ENCODE results near the gene RBM42. TPM values are rescaled to one million over a fixed set of nuclear protein-coding genes. Genes with fewer than 3 reads are reported as not detected.

Gene RBM42
- total and polyA plus RNA-seq, 2 of the 13 experiments (the other 11 are each of a cell fraction or from before 2014, with no cell fraction given) = 27.2 to 55.3 TPM

DNA sequence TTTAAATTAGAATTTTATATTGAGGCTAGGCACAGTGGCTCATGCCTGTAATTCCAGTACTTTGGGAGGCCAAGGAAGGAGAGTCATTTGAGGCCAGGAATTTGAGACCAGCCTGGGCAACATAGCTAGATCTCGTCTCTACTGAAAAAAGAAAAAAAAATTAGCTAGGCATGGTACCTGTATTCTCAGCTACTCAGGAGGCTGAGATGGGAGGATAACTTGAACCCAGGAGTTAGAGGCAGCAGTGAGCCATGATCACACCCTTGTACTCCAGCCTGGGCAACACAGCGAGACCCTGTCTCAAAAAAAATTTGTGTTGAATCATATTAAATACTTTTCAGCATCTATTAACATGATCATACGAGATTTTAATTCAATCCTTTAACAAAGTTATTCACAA is 38.0 kb upstream of the RBM42 start:
- intact Hi-C loops (cut with micrococcal nuclease; ENCODE audit: unreplicated experiment) = loop anchor here (5.0 kb wide), 1 partner anchor 34 kb away; no protein-coding TSS in a partner anchor
- DNase-seq (ENCODE audit: low spot score) (no peak), FAIRE-seq (no peak), ATAC-seq (no peak)
- no peak overlapping the region for H3K4me2 ChIP-seq (ENCODE audit: low read depth, low read length)
- peaks cover under 1 to 1% of the 10 kb centered on the region in 2 experiments; a peak in 1 of 5 replicates for H3K27me3 ChIP-seq (ENCODE audit: control insufficient read depth in 1 of 2, insufficient read depth in 2 of 2, low read length in 2 of 2)
- TF ChIP-seq ZNF143 (CRISPR knock-in tag; IDR thresholded peaks at IDR 0.05) (no peak), ZNF331 (CRISPR knock-in tag; IDR thresholded peaks at IDR 0.05) (no peak), ZNF670 (CRISPR knock-in tag; IDR thresholded peaks at IDR 0.05; ENCODE audit: borderline replicate concordance) (no peak), ZFP37 (CRISPR knock-in tag; IDR thresholded peaks at IDR 0.05; ENCODE audit: borderline replicate concordance) (no peak), CBX5 (CRISPR knock-in tag; IDR thresholded peaks at IDR 0.05; ENCODE audit: borderline replicate concordance) (no peak), LCORL (IDR thresholded peaks at IDR 0.05) (no peak), LCORL (CRISPR knock-in tag; IDR thresholded peaks at IDR 0.05) (no peak), ZNF251 (CRISPR knock-in tag; IDR thresholded peaks at IDR 0.05) (no peak), ZNF326 (CRISPR knock-in tag; IDR thresholded peaks at IDR 0.05; ENCODE audit: borderline replicate concordance) (no peak), RFXANK (CRISPR knock-in tag; IDR thresholded peaks at IDR 0.05) (no peak), ZNF652 (CRISPR knock-in tag; IDR thresholded peaks at IDR 0.05; ENCODE audit: borderline replicate concordance, low read depth) (no peak), MTF1 (CRISPR knock-in tag; IDR thresholded peaks at IDR 0.05) (no peak)
- TF ChIP-seq, protein P1, sequence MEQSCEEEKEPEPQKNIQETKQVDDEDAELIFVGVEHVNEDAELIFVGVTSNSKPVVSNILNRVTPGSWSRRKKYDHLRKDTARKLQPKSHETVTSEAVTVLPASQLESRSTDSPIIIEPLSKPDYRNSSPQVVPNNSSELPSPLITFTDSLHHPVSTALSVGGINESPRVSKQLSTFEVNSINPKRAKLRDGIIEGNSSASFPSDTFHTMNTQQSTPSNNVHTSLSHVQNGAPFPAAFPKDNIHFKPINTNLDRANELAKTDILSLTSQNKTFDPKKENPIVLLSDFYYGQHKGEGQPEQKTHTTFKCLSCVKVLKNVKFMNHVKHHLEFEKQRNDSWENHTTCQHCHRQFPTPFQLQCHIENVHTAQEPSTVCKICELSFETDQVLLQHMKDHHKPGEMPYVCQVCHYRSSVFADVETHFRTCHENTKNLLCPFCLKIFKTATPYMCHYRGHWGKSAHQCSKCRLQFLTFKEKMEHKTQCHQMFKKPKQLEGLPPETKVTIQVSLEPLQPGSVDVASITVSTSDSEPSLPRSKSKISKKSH (CRISPR knock-in tag; IDR thresholded peaks at IDR 0.05; ENCODE audit: borderline replicate concordance) = no peak
- TF ChIP-seq, protein P2, sequence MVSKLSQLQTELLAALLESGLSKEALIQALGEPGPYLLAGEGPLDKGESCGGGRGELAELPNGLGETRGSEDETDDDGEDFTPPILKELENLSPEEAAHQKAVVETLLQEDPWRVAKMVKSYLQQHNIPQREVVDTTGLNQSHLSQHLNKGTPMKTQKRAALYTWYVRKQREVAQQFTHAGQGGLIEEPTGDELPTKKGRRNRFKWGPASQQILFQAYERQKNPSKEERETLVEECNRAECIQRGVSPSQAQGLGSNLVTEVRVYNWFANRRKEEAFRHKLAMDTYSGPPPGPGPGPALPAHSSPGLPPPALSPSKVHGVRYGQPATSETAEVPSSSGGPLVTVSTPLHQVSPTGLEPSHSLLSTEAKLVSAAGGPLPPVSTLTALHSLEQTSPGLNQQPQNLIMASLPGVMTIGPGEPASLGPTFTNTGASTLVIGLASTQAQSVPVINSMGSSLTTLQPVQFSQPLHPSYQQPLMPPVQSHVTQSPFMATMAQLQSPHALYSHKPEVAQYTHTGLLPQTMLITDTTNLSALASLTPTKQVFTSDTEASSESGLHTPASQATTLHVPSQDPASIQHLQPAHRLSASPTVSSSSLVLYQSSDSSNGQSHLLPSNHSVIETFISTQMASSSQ (IDR thresholded peaks at IDR 0.05; ENCODE audit: low read depth) = no peak
- TF ChIP-seq, protein P2 (CRISPR knock-in tag; IDR thresholded peaks at IDR 0.05; ENCODE audit: borderline replicate concordance) = no peak
- TF ChIP-seq, protein P3, sequence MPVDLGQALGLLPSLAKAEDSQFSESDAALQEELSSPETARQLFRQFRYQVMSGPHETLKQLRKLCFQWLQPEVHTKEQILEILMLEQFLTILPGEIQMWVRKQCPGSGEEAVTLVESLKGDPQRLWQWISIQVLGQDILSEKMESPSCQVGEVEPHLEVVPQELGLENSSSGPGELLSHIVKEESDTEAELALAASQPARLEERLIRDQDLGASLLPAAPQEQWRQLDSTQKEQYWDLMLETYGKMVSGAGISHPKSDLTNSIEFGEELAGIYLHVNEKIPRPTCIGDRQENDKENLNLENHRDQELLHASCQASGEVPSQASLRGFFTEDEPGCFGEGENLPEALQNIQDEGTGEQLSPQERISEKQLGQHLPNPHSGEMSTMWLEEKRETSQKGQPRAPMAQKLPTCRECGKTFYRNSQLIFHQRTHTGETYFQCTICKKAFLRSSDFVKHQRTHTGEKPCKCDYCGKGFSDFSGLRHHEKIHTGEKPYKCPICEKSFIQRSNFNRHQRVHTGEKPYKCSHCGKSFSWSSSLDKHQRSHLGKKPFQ (CRISPR knock-in tag; IDR thresholded peaks at IDR 0.05; ENCODE audit: insufficient replicate concordance) = no peak
- TF ChIP-seq, protein P4, sequence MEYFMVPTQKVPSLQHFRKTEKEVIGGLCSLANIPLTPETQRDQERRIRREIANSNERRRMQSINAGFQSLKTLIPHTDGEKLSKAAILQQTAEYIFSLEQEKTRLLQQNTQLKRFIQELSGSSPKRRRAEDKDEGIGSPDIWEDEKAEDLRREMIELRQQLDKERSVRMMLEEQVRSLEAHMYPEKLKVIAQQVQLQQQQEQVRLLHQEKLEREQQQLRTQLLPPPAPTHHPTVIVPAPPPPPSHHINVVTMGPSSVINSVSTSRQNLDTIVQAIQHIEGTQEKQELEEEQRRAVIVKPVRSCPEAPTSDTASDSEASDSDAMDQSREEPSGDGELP (IDR thresholded peaks at IDR 0.05; ENCODE audit: borderline replicate concordance, low read depth) = no peak
- no peak overlapping the region for H3K4me3 ChIP-seq (replicated peaks in 1 of 3; ENCODE audit: insufficient read depth in 1 of 3, low read depth in 2 of 3, low read length in 3 of 3)
- H3K27ac ChIP-seq (ENCODE audit: extremely low read length, insufficient read depth, low read length) = no peak overlapping the region
- no peaks in the 10 kb centered on the region for H4K20me1 ChIP-seq (ENCODE audit: insufficient read depth, low read length)
- 78% methylated on average over 3 of the region's 3 CpGs for WGBS (ENCODE audit: low lambda C conversion rate)
- H3K79me2 ChIP-seq (ENCODE audit: insufficient read depth, low read length) = no peaks in the 10 kb centered on the region
- ChIA-PET CTCF (ENCODE audit: low intra/inter-chr PET ratio, low total read pairs) (interaction anchor here (2.6 kb wide), 1 partner anchor 42 kb away, joined by 14 read pairs; no protein-coding TSS in a partner anchor), POLR2A (interaction anchor here (0.7 kb wide), 1 partner anchor 111 kb away, joined by 3 read pairs; no protein-coding TSS in a partner anchor)
- in situ Hi-C loops (cut with HindIII; ENCODE audit: extremely low pct_ligation_motif_present, low pct_unique_long_range_greater_than_20kb) = loop anchor here (5.0 kb wide), 1 partner anchor 34 kb away; no protein-coding TSS in a partner anchor
- H2AFZ ChIP-seq (ENCODE audit: low read length) = no peak overlapping the region
- no peaks in the 10 kb centered on the region for H3K9me3 ChIP-seq (ENCODE audit: low read length)
- H3K36me3 ChIP-seq (replicated peaks in 1 of 2; ENCODE audit: control insufficient read depth in 1 of 2, insufficient read depth in 2 of 2, low read length in 2 of 2) = no peaks in the 10 kb centered on the region
- no TSS peak for BruUV-seq (replicated peaks)
- H3K4me1 ChIP-seq (ENCODE audit: insufficient read depth, low read length) = peaks cover 9% of the 10 kb centered on the region; the same call in 1 of the 2 replicates
- no peak overlapping the region for H3K9ac ChIP-seq (ENCODE audit: insufficient read depth, low read depth, low read length)
